GM19240 (cell line): ENCODE data around the gene FSHR.

Experiments
- DNase-seq: peaks from one replicate; pipeline ENCODE4 v3.0.0; 2011; ENCODE audit warnings: low spot score; ENCODE audit not compliant: insufficient read length

The FSHR gene

GRCh38 chr2:49032936-49033335 lies 121.4 kb downstream of the FSHR start:
- no peak for DNase-seq

GRCh38 chr2:49032126-49032525 lies 122.2 kb downstream of the FSHR start:
- no peak for DNase-seq

- no peak for DNase-seq
Observed at GRCh38 chr2:49029406-49029805, 124.9 kb downstream of the FSHR start.

DNA sequence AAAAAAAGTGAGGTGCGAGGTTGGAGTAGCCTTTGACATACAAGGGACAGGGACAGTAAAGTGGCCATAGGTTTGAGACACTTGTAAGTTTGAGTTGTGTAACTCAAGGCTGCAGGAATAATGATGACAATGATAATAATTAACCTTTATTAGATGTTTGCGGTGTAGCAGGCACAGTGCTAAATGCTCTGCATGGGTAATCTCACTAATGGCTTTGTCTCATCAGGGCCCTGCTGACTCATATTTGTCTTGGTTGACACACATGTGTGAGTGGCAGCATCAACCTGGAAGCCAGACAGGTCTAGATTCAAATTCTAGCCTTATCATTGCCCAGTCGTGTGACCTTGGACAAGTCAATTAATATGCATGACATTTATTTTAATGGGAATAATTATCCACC lies 126.2 kb downstream of the FSHR start:
- DNase-seq = no peak

DNA sequence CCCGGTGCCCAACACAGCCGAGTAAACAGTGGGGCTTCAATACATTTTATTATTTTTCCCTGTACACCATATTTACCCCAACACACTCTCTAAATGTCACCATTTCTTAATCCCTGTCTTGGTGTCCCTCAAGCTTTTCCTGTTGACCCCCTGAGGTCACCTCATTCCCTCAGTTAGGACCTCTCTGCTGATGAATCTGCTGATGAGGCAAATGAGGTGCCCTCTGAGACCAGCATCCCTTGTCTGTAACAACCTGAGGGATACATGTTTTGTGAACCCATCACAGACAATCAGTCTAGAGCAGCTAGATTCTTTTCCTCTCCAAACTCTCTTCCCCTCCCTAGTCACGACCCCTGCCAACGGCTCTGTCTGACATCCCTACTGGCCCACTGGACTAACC lies 127.6 kb downstream of the FSHR start:
- DNase-seq = no peak

GRCh38 chr2:49021271-49021670 lies 133.0 kb downstream of the FSHR start:
- no peak for DNase-seq

GRCh38 chr2:49005261-49005660 lies 149.1 kb downstream of the FSHR start:
- no peak for DNase-seq

DNA sequence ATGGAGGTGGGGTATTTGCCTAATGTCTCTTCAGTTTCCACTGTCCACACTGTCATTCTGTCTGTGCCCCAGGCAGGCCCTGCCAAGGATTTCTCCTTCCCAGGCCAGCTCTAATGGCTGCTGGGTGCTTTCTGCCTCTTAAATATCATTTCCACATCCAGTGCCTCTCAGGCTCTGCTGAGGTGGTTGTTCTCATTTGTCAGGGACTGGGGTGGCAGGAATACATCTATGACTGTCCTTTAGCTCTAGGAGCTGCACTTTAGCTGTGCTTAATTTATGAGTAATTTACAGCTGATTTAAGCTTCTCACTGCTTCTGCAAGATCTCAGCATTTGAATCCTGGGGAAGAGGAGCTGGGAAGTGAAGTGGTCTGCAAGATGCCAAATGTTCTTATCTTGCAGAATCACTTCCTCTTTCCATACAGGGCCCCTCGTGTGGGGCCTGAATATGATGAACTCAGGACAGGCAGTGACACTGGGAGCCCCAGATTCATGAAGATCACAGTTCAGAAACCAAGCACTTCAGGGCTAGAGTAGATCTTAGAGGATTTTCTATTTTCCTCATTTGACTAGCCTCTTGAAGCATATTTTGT lies 150.2 kb downstream of the FSHR start:
- no peak for DNase-seq

DNA sequence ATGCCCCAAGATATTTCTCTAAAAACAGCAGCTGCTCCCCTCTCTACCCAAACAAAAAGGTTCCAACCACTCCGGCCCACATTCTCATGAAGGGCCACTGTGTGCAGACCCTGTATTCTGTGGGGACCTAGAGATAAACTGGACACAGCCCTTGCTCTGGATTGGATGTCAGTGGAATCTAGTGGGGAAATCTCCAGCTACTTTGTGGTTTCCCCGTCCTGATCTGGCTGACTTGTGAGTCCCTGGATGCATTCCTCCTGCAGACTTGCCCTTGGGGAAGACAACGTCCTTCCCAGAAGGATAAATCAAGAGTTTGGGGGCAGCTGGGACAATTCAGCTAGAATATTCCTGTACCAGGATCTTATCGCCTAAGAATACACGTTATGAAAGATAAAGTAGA lies 151.1 kb downstream of the FSHR start:
- DNase-seq = no peak

- no peak for DNase-seq
Observed at GRCh38 chr2:49002750-49003149, 151.6 kb downstream of the FSHR start.

DNA sequence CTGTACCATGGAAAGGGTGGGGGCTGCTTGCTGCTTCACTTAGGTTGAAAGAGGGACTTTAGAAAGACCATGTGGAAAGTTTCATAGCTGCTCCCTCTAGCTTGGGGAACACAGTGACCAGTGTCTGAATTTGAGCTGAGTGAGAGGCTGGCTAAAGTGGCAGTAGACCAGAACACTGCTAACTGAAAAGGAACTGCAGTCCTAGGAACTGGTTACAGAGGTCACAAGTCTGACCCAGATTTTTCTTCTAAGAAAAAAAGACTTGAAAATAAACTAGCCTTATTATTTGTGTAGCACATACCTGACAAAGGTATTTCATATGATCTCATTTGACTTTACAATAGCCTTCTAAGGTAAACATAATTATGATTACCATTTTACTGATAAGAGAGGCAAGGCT lies 153.6 kb downstream of the FSHR start:
- DNase-seq = no peak

GRCh38 chr2:48998449-48998848 lies 155.9 kb downstream of the FSHR start:
- DNase-seq = no peak

DNA sequence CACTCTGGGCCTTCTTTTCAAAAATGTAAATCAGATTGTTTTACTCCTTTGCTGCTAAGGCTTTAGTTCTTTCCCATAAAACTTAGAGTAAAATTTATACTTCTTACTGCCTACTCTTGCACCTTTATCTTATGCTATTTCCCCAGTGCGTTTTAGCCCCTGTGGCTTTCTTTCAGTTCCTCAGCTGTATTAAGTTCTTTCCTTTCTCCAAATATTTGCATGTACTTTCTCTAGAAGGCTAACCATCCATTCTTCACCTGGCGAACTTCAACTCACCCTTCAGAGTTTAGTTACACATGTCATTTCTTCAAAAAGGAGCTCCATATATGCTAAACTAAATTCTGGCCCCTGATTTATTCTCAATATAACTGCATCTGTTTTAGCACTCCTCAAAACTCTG lies 160.7 kb downstream of the FSHR start:
- DNase-seq = no peak

DNA sequence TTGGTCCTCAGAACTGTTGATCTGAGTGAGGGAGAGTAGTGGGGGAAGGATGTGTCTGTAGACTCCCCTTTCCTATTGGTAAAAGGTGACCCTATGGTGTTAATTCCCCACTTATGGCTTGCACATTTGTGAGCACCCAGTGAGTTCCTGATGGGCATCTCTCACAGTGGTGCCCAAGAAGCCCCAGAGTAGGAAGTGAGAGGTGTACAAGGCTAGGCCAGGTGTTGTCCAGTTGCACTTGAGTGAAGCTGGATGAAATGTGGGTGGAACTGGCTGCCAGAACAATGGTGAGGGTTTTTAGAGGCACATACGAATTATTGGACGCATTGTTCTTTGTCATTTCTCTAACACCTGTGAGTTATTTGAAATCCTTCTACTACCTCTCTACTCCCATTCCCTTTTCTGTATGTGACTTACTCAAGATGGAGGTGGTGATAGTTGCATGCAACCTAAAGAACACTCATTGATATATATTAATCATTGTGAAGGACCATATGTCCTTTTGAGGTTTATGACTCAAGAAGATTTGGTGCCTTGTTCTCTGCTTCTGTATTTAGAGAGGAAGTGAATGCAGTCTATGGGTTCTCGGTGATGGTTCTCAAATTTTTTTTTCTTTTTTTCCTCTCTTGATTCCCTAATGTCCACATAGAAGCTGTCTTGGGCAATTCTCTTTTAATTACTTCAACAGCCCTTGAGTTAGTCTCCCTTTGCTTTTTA lies 162.7 kb downstream of the FSHR start:
- no peak for DNase-seq

- no peak for DNase-seq
Observed at GRCh38 chr2:48984922-48985321, 169.4 kb downstream of the FSHR start.

GRCh38 chr2:48983551-48983950 lies 170.8 kb downstream of the FSHR start:
- DNase-seq = no peak

- DNase-seq = no peak
Observed at GRCh38 chr2:48982887-48983435, 171.4 kb downstream of the FSHR start.

DNA sequence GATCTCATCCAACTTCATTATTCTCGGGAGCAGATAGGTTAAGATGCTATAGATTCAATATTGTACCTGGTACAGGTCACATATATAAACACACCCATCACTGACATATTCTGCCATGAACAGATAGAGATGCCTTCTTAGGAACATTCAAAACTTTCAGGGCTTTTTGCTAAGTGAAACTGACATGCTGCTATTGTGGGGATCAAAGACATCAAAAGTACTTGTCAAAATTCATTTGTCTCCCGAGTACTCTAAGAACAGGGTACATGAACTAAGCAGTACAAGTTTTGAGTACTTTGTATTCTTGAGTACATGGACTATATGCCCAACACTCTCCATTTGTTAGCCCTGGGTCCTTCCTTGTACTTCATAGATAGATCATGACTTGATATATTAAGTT lies 173.5 kb downstream of the FSHR start:
- no peak for DNase-seq

GRCh38 chr2:48979691-48980090 lies 174.6 kb downstream of the FSHR start:
- no peak for DNase-seq

GRCh38 chr2:48978131-48978530 lies 176.2 kb downstream of the FSHR start:
- DNase-seq = no peak

GRCh38 chr2:48971801-48972200 lies 182.5 kb downstream of the FSHR start:
- DNase-seq = no peak

- DNase-seq = no peak
Observed at GRCh38 chr2:48968011-48968410, 186.3 kb downstream of the FSHR start.

GRCh38 chr2:48965204-48965603 lies 189.1 kb downstream of the FSHR start:
- no peak for DNase-seq
